Liver (tissue), 9 donors: Measurements from ENCODE around the gene PPP1R3D. TPM values are rescaled to one million over a fixed set of nuclear protein-coding genes. Genes with fewer than 3 reads are reported as not detected.

ENCODE experiments used
- DNase-seq: peaks from one replicate; pipeline ENCODE4 v3.0.0-alpha.2; 2017; ENCODE audit warnings: low spot score
- H3K27ac ChIP-seq, 2 donors: one replicate each; pipeline ENCODE4 v1.7.0; 2013; ENCODE audit warnings: inconsistent platforms in 2 of 2, low read length in 2 of 2, control low read depth in 1 of 2, low read depth in 1 of 2, mild to moderate bottlenecking in 1 of 2
- H3K27me3 ChIP-seq, 4 donors: one replicate each; pipeline versions ENCODE4 v1.6.1 to v1.7.0; 2013; ENCODE audit warnings: low read length in 3 of 4, inconsistent platforms in 1 of 4, mild to moderate bottlenecking in 1 of 4, moderate library complexity in 1 of 4; ENCODE audit not compliant: control insufficient read depth in 4 of 4, insufficient read depth in 4 of 4
- H3K36me3 ChIP-seq, 4 donors: one replicate each; pipeline versions ENCODE4 v1.6.1 to v1.7.0; 2013; ENCODE audit warnings: low read length in 3 of 4, mild to moderate bottlenecking in 3 of 4, low read depth in 1 of 4, moderate library complexity in 1 of 4; ENCODE audit not compliant: control insufficient read depth in 4 of 4, insufficient read depth in 3 of 4
- H3K4me1 ChIP-seq, 4 donors: one replicate each; pipeline versions ENCODE4 v1.6.1 to v1.7.0; 2013; ENCODE audit warnings: low read length in 3 of 4, mild to moderate bottlenecking in 3 of 4, moderate library complexity in 1 of 4; ENCODE audit not compliant: control insufficient read depth in 4 of 4, insufficient read depth in 4 of 4
- H3K4me3 ChIP-seq, 3 donors: one replicate each; pipeline versions ENCODE4 v1.6.1 to v1.7.0; 2013; ENCODE audit warnings: low read length in 3 of 3, control low read depth in 1 of 3, low read depth in 1 of 3, mild to moderate bottlenecking in 1 of 3
- H3K9ac ChIP-seq, 2 donors: one replicate each; pipeline ENCODE4 v1.7.0; 2013; ENCODE audit warnings: low read length in 2 of 2, mild to moderate bottlenecking in 2 of 2, moderate library complexity in 2 of 2, control low read depth in 1 of 2, low read depth in 1 of 2
- H3K9me3 ChIP-seq, 4 donors: one replicate each; pipeline versions ENCODE4 v1.6.1 to v1.7.0; 2013; ENCODE audit warnings: low read length in 3 of 4; ENCODE audit not compliant: control insufficient read depth in 4 of 4
- EGR1 ChIP-seq, 2 donors: IDR thresholded peaks; 2 replicates each; pipeline ENCODE4 v1.6.1; 2016 to 2018; ENCODE audit warnings: antibody characterized with exemption in 2 of 2, low read depth in 2 of 2
- FOXA1 ChIP-seq: IDR thresholded peaks from 2 replicates; pipeline ENCODE4 v1.6.1; 2016; ENCODE audit warnings: antibody characterized with exemption
- FOXA2 ChIP-seq: IDR thresholded peaks from 2 replicates; pipeline ENCODE4 v1.6.1; 2016; ENCODE audit warnings: antibody characterized with exemption
- GABPA ChIP-seq, 2 donors: IDR thresholded peaks in 1 of 2; conservative IDR thresholded peaks in 1 of 2; 2 replicates each; pipeline ENCODE4 v1.6.1; 2016; ENCODE audit warnings: antibody characterized with exemption in 2 of 2, mild to moderate bottlenecking in 1 of 2, moderate library complexity in 1 of 2
- HNF4A ChIP-seq, 2 donors: conservative IDR thresholded peaks; 2 replicates each; pipeline ENCODE4 v1.6.1; 2016; ENCODE audit warnings: antibody characterized with exemption in 2 of 2, mild to moderate bottlenecking in 2 of 2
- HNF4G ChIP-seq: IDR thresholded peaks from 2 replicates; pipeline ENCODE4 v1.6.1; 2016; ENCODE audit warnings: antibody characterized with exemption
- JUND ChIP-seq, 2 donors: IDR thresholded peaks; 2 replicates each; pipeline ENCODE4 v1.6.1; 2016; ENCODE audit warnings: antibody characterized with exemption in 2 of 2
- NR2F2 ChIP-seq: IDR thresholded peaks from 2 replicates; pipeline ENCODE4 v1.6.1; 2016; ENCODE audit warnings: antibody characterized with exemption
- RAD21 ChIP-seq, 2 donors: IDR thresholded peaks; 2 replicates each; pipeline ENCODE4 v1.6.1; 2016; ENCODE audit warnings: antibody characterized with exemption in 2 of 2, mild to moderate bottlenecking in 2 of 2
- RXRA ChIP-seq, 2 donors: IDR thresholded peaks; 2 replicates each; pipeline ENCODE4 v1.6.1; 2017 to 2018; ENCODE audit warnings: antibody characterized with exemption in 2 of 2, mild to moderate bottlenecking in 1 of 2
- SP1 ChIP-seq: IDR thresholded peaks from 2 replicates; pipeline ENCODE4 v1.6.1; 2018; ENCODE audit warnings: antibody characterized with exemption, mild to moderate bottlenecking
- TAF1 ChIP-seq: conservative IDR thresholded peaks from 2 replicates; pipeline ENCODE4 v1.6.1; 2016; ENCODE audit warnings: antibody characterized with exemption, mild to moderate bottlenecking
- YY1 ChIP-seq: IDR thresholded peaks from 2 replicates; pipeline ENCODE4 v1.6.1; 2016; ENCODE audit warnings: antibody characterized with exemption, mild to moderate bottlenecking
- WGBS: extraction: QIAGEN DNeasy Blood & Tissue Kit; methylation state at CpG from one replicate; pipeline ENCODE4 v1.1.7; 2013; 5-methylcytosine and 5-hydroxymethylcytosine counted together
- polyA plus RNA-seq, 2 donors: library from polyadenylated mRNA; stranded (reverse) in 1 of 2; unstranded in 1 of 2; fragments of 200-250 nt in 1 of 2; fragments of >200 nt in 1 of 2; fragmentation: Nextera tagmentation in 1 of 2; extraction: Ambion mirVana in 1 of 2; gene quantifications; one replicate each; pipeline versions ENCODE4 v1.2.1 to v1.2.3, GENCODE V29; 2013 to 2015
- total RNA-seq, 2 donors: library from RNA; depleted of rRNA; stranded (reverse); fragments of >200 nt; gene quantifications; one replicate each; pipeline ENCODE4 v1.2.3, GENCODE V29; 2014
- TF ChIP-seq, protein P1 (sequence below): IDR thresholded peaks from 2 replicates; pipeline ENCODE4 v1.6.1; 2016; ENCODE audit warnings: antibody characterized with exemption
- TF ChIP-seq, protein P2 (sequence below): fragments of 150-350 bp; IDR thresholded peaks from 2 replicates; pipeline ENCODE4 v1.5.1; 2017; ENCODE audit warnings: improper control_type of control experiment, low read depth, low read length; ENCODE audit not compliant: missing input control
- TF ChIP-seq, protein P3 (sequence below): IDR thresholded peaks from 2 replicates; pipeline ENCODE4 v1.6.1; 2016; ENCODE audit warnings: antibody characterized with exemption
- TF ChIP-seq, protein P4 (sequence below): IDR thresholded peaks from 2 replicates; pipeline ENCODE4 v1.6.1; 2016; ENCODE audit warnings: antibody characterized with exemption
- TF ChIP-seq, protein P5 (sequence below): IDR thresholded peaks from 2 replicates; pipeline ENCODE4 v1.6.1; 2016; ENCODE audit warnings: antibody characterized with exemption, mild to moderate bottlenecking
- donor health status: healthy.
- donor health status: healthy.
- donor health status: healthy.
- donor health status: healthy.
- donor health status: healthy.

PPP1R3D gene
- total and polyA plus RNA-seq, 4 donors, result 0.28 to 2.2 (median 1.0) TPM

DNA sequence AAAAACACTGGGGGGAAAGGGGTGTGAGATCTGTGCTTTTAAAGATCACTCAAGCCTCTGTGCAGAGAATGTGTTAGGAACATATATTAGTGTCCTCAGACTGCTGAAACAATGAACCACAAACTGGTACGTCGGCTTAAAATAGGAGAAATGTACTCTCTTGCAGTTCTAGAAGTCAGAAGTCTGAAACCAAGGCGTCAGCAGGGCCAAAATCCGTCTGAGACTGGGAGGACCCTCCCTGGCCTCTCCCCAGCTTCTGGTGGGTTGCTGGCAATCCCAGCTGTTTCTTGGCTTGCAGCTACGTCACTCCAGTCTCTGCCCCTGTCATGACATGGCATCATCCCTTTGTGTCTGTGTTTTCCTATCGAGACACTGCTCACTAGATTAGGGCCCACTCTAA is 22.1 kb upstream of the PPP1R3D start:
- Histone ChIP-seq H3K9ac (no peak overlapping the region), H3K27me3 (peaks cover 2 to 22% (median 12%) of the 10 kb centered on the region in 4 donors), H3K4me3 (no peak overlapping the region), H3K9me3 (no peaks in the 10 kb centered on the region), H3K36me3 (no peaks in the 10 kb centered on the region), H3K4me1 (peaks cover 0 to 3% (median 1%) of the 10 kb centered on the region in 4 donors), H3K27ac (no peak overlapping the region)
- WGBS, result 92% methylated on average over 6 of the region's 6 CpGs
- DNase-seq, result no peak
- TF ChIP-seq, protein P1, sequence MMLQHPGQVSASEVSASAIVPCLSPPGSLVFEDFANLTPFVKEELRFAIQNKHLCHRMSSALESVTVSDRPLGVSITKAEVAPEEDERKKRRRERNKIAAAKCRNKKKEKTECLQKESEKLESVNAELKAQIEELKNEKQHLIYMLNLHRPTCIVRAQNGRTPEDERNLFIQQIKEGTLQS, result no peak
- TF ChIP-seq, protein P2, sequence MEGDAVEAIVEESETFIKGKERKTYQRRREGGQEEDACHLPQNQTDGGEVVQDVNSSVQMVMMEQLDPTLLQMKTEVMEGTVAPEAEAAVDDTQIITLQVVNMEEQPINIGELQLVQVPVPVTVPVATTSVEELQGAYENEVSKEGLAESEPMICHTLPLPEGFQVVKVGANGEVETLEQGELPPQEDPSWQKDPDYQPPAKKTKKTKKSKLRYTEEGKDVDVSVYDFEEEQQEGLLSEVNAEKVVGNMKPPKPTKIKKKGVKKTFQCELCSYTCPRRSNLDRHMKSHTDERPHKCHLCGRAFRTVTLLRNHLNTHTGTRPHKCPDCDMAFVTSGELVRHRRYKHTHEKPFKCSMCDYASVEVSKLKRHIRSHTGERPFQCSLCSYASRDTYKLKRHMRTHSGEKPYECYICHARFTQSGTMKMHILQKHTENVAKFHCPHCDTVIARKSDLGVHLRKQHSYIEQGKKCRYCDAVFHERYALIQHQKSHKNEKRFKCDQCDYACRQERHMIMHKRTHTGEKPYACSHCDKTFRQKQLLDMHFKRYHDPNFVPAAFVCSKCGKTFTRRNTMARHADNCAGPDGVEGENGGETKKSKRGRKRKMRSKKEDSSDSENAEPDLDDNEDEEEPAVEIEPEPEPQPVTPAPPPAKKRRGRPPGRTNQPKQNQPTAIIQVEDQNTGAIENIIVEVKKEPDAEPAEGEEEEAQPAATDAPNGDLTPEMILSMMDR, result no peak

DNA sequence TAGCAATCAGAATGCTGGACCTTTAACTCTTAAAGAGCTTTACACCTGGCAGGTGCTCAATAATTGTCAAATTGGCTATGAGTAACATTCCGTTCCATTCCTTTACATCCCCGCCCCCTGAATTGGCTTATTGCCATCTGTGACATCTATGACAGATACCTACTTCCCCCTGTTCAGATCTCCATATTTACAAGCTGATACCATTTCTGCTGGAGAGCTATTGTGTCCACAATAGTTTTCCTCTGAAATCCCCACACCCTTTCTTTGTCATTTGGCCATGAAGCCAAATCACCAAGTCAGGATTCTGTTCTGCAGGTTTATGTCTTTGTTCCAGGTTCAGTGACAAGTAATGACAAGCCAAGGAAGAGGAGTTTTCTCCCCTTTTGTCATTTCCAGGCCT is 21.3 kb upstream of the PPP1R3D start:
- TF ChIP-seq, protein P3, sequence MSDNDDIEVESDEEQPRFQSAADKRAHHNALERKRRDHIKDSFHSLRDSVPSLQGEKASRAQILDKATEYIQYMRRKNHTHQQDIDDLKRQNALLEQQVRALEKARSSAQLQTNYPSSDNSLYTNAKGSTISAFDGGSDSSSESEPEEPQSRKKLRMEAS, result no peak
- TF ChIP-seq, protein P4, sequence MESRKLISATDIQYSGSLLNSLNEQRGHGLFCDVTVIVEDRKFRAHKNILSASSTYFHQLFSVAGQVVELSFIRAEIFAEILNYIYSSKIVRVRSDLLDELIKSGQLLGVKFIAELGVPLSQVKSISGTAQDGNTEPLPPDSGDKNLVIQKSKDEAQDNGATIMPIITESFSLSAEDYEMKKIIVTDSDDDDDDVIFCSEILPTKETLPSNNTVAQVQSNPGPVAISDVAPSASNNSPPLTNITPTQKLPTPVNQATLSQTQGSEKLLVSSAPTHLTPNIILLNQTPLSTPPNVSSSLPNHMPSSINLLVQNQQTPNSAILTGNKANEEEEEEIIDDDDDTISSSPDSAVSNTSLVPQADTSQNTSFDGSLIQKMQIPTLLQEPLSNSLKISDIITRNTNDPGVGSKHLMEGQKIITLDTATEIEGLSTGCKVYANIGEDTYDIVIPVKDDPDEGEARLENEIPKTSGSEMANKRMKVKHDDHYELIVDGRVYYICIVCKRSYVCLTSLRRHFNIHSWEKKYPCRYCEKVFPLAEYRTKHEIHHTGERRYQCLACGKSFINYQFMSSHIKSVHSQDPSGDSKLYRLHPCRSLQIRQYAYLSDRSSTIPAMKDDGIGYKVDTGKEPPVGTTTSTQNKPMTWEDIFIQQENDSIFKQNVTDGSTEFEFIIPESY, result no peak
- TF ChIP-seq EGR1 (IDR thresholded peaks at IDR 0.05; ENCODE audit: low read depth in 2 of 2) (no peak), TAF1 (no peak), HNF4G (no peak), YY1 (no peak), RXRA (IDR thresholded peaks at IDR 0.05) (no peak), SP1 (no peak), FOXA1 (no peak), FOXA2 (no peak), JUND (IDR thresholded peaks at IDR 0.05) (no peak), RAD21 (IDR thresholded peaks at IDR 0.05) (no peak), HNF4A (conservative IDR thresholded peaks at IDR 0.05) (no peak), NR2F2 (no peak), GABPA (IDR thresholded peaks at IDR 0.05 in 1 of 2, conservative IDR thresholded peaks at IDR 0.05 in 1 of 2) (no peak)
- TF ChIP-seq, protein P2, result no peak
- TF ChIP-seq, protein P5, sequence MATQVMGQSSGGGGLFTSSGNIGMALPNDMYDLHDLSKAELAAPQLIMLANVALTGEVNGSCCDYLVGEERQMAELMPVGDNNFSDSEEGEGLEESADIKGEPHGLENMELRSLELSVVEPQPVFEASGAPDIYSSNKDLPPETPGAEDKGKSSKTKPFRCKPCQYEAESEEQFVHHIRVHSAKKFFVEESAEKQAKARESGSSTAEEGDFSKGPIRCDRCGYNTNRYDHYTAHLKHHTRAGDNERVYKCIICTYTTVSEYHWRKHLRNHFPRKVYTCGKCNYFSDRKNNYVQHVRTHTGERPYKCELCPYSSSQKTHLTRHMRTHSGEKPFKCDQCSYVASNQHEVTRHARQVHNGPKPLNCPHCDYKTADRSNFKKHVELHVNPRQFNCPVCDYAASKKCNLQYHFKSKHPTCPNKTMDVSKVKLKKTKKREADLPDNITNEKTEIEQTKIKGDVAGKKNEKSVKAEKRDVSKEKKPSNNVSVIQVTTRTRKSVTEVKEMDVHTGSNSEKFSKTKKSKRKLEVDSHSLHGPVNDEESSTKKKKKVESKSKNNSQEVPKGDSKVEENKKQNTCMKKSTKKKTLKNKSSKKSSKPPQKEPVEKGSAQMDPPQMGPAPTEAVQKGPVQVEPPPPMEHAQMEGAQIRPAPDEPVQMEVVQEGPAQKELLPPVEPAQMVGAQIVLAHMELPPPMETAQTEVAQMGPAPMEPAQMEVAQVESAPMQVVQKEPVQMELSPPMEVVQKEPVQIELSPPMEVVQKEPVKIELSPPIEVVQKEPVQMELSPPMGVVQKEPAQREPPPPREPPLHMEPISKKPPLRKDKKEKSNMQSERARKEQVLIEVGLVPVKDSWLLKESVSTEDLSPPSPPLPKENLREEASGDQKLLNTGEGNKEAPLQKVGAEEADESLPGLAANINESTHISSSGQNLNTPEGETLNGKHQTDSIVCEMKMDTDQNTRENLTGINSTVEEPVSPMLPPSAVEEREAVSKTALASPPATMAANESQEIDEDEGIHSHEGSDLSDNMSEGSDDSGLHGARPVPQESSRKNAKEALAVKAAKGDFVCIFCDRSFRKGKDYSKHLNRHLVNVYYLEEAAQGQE, result no peak
- TF ChIP-seq, protein P1, result no peak
- Histone ChIP-seq H3K4me1 (peaks cover 0 to 3% (median 1%) of the 10 kb centered on the region in 4 donors), H3K27me3 (peaks cover under 1 to 22% (median 10%) of the 10 kb centered on the region in 4 donors), H3K9ac (no peak overlapping the region), H3K36me3 (no peaks in the 10 kb centered on the region), H3K9me3 (no peaks in the 10 kb centered on the region), H3K4me3 (no peak overlapping the region), H3K27ac (no peak overlapping the region)
- 87% methylated on average over 2 of the region's 2 CpGs for WGBS
- DNase-seq, result no peak
